Pancreas (tissue), 10 donors: Measurements from ENCODE around the gene BCAR3. TPM values are rescaled to one million over a fixed set of nuclear protein-coding genes. Genes with fewer than 3 reads are reported as not detected.
A peak's percentile ranks its signal among the peaks of the same experiment; 100 is the strongest.

Source experiments
- ATAC-seq, 4 donors: fragments of 200-7000 bp; cut with Tn5 transposase; one replicate each; pipeline versions ENCODE4 v1.8.0 to v1.9.1; 2020; ENCODE audit warnings: mild to moderate bottlenecking in 4 of 4, moderate library complexity in 4 of 4
- DNase-seq, 6 donors: peaks; one replicate each; pipeline ENCODE4 v3.0.0-alpha.2; 2020
- FAIRE-seq: peaks from 2 replicates; lab custom pipeline; 2012; peaks lifted over from hg19 to GRCh38; lab: Jason Lieb, UNC
- H3K27ac ChIP-seq, 4 donors: fragments of 200-600 bp; sonication (generic); 1 replicate in 3 of 4; 2 replicates in 1 of 4; pipeline versions ENCODE4 v1.5.0 to v1.8.0; 2020
- H3K27me3 ChIP-seq, 4 donors: fragments of 200-600 bp; one replicate each; pipeline ENCODE4 v1.8.0; 2021
- H3K36me3 ChIP-seq, 3 donors: fragments of 200-600 bp; sonication (generic) in 1 of 3; one replicate each; pipeline versions ENCODE4 v1.5.0 to v1.8.0; 2020 to 2021
- H3K4me1 ChIP-seq, 3 donors: fragments of 200-600 bp; one replicate each; pipeline ENCODE4 v1.8.0; 2021
- H3K4me3 ChIP-seq, 4 donors: fragments of 200-600 bp; sonication (generic) in 2 of 4; one replicate each; pipeline versions ENCODE4 v1.5.0 to v1.8.0; 2020 to 2021
- H3K9me3 ChIP-seq, 4 donors: fragments of 200-600 bp; one replicate each; pipeline ENCODE4 v1.8.0; 2021
- WGBS, 2 donors: extraction: QIAGEN DNeasy Blood & Tissue Kit; methylation state at CpG; one replicate each; pipeline ENCODE4 v1.1.7; 2013; 5-methylcytosine and 5-hydroxymethylcytosine counted together
- intact Hi-C, 3 donors: fragments of 100-400 bp; cut with DNase I; formaldehyde crosslinking; loops; one replicate each; pipeline versions ENCODE4 v1.11.1 to v1.14.2; 2022
- polyA plus RNA-seq, 2 donors: library from polyadenylated mRNA; stranded (reverse); fragments of 200-250 nt; gene quantifications; one replicate each; pipeline ENCODE4 v1.2.3, GENCODE V29; 2013
- total RNA-seq, 6 donors: library from RNA; stranded (reverse); fragmentation: NEBNext Ultra II Directional in 4 of 6; extraction: Animal tissue kit (Norgen Biotek cat#: 25700) in 4 of 6; gene quantifications; one replicate each; pipeline versions ENCODE4 v1.2.1 to v1.2.4, GENCODE V29; 2021 to 2023
- TF ChIP-seq, protein P1 (sequence below), 4 donors: fragments of 200-600 bp; sonication (generic) in 3 of 4; IDR thresholded peaks; one replicate each; pipeline versions ENCODE4 v1.5.0 to v1.8.0; 2021; ENCODE audit warnings: antibody characterized with exemption in 4 of 4
- donor health status: healthy with polysubstance abuse.
- donor health status: DM: no; HTN: no; CAD: no; lungs with moderate emphysema.
- donor health status: DM: no; HTN: no; CAD: no.
- donor health status: control.
- donor health status: control.
- donor health status: Bipolar disorder and iron deficiency.
- donor health status: DM: yes; HTN: yes; CAD: no.
- donor health status: DM: no; HTN: no; CAD: no.
- donor health status: DM: no; HTN: no; CAD: no.
- donor health status: DM: yes; HTN: yes; CAD: no.

The BCAR3 gene
- total and polyA plus RNA-seq, 8 donors: 2.4 to 8.2 (median 4.9) TPM

DNA sequence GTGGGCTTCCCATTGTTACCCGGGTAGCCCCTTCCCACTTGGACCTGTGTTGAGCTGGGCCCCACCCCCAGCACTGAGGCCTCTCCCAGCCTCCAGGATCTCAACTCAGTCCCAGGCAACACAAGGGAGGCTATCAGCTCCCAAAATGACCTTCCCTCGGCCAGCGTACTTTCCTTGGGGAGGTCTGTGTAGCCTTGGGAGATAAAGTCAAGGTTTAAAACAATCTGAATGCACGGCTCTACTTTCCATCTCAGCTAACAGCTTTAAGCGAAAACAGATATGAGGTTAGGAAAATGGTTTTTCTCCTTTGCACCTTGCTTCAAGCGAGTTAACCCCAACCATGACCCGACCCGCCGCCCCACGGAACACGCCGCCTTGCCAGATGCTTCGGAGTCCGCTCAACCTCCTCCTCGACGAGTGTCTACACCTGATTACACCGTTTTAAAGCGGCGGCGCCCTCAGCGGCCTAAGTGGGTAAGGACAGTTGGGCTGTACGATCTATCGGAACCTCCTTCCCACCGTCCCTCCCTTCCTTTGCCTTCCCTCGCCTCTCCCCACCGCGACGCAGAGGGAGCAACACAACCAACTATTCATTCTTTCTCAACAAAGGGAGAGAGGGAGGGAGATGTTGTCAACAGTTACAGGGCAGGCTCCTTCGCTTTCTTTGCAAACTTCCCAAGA lies 1.1 kb downstream of the BCAR3 start:
- H3K4me1 ChIP-seq: peaks cover 0 to 3% (median 0%) of the 10 kb centered on the region in 3 donors
- ATAC-seq (peak; percentile 88 to 94 (median 92)), DNase-seq (peak; percentile 56 to 89 (median 71)), FAIRE-seq (no peak)
- intact Hi-C loops: no loop called here
- no peaks in the 10 kb centered on the region for H3K36me3 ChIP-seq
- H3K27me3 ChIP-seq: no peaks in the 10 kb centered on the region
- peak overlapping the region; percentile 50 to 83 (median 76) for H3K4me3 ChIP-seq
- TF ChIP-seq, protein P1, sequence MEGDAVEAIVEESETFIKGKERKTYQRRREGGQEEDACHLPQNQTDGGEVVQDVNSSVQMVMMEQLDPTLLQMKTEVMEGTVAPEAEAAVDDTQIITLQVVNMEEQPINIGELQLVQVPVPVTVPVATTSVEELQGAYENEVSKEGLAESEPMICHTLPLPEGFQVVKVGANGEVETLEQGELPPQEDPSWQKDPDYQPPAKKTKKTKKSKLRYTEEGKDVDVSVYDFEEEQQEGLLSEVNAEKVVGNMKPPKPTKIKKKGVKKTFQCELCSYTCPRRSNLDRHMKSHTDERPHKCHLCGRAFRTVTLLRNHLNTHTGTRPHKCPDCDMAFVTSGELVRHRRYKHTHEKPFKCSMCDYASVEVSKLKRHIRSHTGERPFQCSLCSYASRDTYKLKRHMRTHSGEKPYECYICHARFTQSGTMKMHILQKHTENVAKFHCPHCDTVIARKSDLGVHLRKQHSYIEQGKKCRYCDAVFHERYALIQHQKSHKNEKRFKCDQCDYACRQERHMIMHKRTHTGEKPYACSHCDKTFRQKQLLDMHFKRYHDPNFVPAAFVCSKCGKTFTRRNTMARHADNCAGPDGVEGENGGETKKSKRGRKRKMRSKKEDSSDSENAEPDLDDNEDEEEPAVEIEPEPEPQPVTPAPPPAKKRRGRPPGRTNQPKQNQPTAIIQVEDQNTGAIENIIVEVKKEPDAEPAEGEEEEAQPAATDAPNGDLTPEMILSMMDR (IDR thresholded peaks at IDR 0.05): peak in 2 of 4 donors; percentile 41 to 45
- peak overlapping the region in 3 of 4 donors; percentile 10 to 48 (median 48) for H3K27ac ChIP-seq
- no peaks in the 10 kb centered on the region for H3K9me3 ChIP-seq
- 9 to 11% methylated on average over 29 of the region's 29 CpGs for WGBS, 2 donors

DNA sequence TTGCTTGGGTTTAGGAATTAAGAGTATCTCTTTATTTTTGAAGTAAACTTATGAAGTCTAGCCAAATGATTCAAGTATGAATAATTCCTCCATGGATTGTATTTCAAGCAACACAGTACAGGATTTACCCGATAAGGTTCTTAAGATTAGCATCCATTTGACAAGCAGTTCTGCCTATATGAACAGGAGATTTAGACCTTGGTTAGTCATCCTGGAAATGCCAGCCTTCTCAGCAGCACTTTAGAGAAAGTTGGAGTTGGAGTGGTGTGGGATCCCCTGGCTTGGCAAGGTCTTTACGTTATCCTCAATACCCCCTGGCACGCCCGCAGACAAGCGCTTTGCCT lies 1.6 kb downstream of the BCAR3 start:
- ATAC-seq (no peak), DNase-seq (no peak), FAIRE-seq (no peak)
- H3K27ac ChIP-seq: no peak overlapping the region
- H3K27me3 ChIP-seq: no peaks in the 10 kb centered on the region
- TF ChIP-seq, protein P1 (IDR thresholded peaks at IDR 0.05): no peak
- 90% methylated on average over 5 of the region's 5 CpGs for WGBS, 2 donors
- intact Hi-C loops: no loop called here
- peaks cover 0 to 3% (median 0%) of the 10 kb centered on the region in 3 donors for H3K4me1 ChIP-seq
- H3K9me3 ChIP-seq: no peaks in the 10 kb centered on the region
- H3K4me3 ChIP-seq: no peak overlapping the region
- no peaks in the 10 kb centered on the region for H3K36me3 ChIP-seq

DNA sequence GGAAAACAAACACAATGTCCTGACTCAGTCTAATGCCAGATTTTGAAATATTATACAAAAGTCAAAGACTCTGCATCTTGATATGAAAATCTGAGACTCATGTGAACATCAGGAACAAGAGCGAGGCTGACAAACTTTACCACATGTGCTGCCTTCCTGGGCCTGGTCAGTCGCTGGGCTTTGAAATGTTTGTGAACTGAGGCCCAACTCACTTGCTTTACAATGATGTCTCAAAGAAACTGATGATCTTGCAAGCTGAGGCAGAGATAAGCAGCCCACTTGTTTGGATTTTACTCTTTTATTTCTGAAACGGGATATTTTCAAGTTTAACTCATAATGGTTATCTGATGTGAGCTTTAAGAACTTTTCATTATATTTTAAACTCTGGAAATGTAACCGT lies 2.1 kb downstream of the BCAR3 start:
- Histone ChIP-seq H3K9me3 (no peaks in the 10 kb centered on the region), H3K27ac (no peak overlapping the region), H3K27me3 (no peaks in the 10 kb centered on the region), H3K4me3 (no peak overlapping the region), H3K4me1 (peaks cover 0 to 3% (median 0%) of the 10 kb centered on the region in 3 donors), H3K36me3 (no peaks in the 10 kb centered on the region)
- no peak for ATAC-seq
- TF ChIP-seq, protein P1 (IDR thresholded peaks at IDR 0.05): no peak
- no peak for FAIRE-seq
- DNase-seq: no peak
- 80 to 85% methylated on average over 4 of the region's 4 CpGs for WGBS, 2 donors
- intact Hi-C loops: no loop called here

DNA sequence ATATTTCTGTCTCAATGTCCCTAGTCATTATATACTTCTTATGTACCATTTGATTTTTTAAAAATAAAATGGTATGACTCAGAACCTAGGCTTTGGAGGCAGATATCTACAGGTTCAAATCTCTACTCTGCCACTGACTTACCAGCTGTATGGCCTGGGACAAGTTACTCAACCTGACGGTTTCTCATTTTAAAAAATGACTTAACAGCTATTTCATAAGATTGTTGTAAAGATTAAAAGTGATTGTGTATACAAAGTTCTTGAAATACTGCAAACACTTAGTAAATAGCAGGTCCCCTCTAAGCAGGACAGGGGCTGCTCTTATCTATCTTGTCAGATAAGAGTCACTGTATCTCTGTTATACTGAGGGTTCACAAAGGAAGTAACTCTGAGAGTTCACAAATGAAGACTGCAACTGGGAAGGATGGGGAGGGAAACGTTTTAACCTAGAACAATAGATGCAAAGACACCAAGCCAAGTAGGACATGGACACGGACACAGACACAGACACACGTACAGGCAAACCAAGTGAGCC lies 2.6 kb downstream of the BCAR3 start:
- no peak overlapping the region for H3K27ac ChIP-seq
- no peak for DNase-seq

More for the DNA sequence above, 2.6 kb downstream of the BCAR3 start:
- intact Hi-C loops: no loop called here
- TF ChIP-seq, protein P1 (IDR thresholded peaks at IDR 0.05): no peak
- 67 to 79% methylated on average over 4 of the region's 4 CpGs for whole genome bisulfite sequencing, 2 donors
- H3K36me3 ChIP-seq: no peaks in the 10 kb centered on the region
- no peaks in the 10 kb centered on the region for H3K9me3 ChIP-seq
- H3K4me3 ChIP-seq: no peak overlapping the region
- ATAC-seq (no peak), FAIRE-seq (no peak)
- peaks cover 0 to 3% (median 0%) of the 10 kb centered on the region in 3 donors for H3K4me1 ChIP-seq
- no peaks in the 10 kb centered on the region for H3K27me3 ChIP-seq
